H9 (cell line): ENCODE data around the gene TRIM17. TPM values are rescaled to one million over a fixed set of nuclear protein-coding genes. Genes with fewer than 3 reads are reported as not detected.

Source experiments
- DNase-seq: peaks from one replicate; pipeline ENCODE4 v3.0.0-alpha.2; 2017
- H2AFZ ChIP-seq: one replicate; pipeline ENCODE4 v1.6.1; 2013; ENCODE audit warnings: mild to moderate bottlenecking, low read length, control low read depth, moderate library complexity
- H2AK5ac ChIP-seq: 2 replicates; pipeline ENCODE4 v1.6.1; 2013; ENCODE audit warnings: low read length, control low read depth, mixed read lengths; ENCODE audit not compliant: insufficient read length
- H2BK120ac ChIP-seq: one replicate; pipeline ENCODE4 v1.6.1; 2013; ENCODE audit warnings: low read depth, mild to moderate bottlenecking, low read length, control low read depth, inconsistent platforms; ENCODE audit not compliant: poor library complexity, severe bottlenecking
- H2BK12ac ChIP-seq: 2 replicates; pipeline ENCODE4 v1.6.1; 2013; ENCODE audit warnings: low read length, control low read depth, mixed read lengths, low read depth; ENCODE audit not compliant: insufficient read length
- H2BK15ac ChIP-seq: 2 replicates; pipeline ENCODE4 v1.6.1; 2013; ENCODE audit warnings: low read depth, low read length, control low read depth
- H2BK20ac ChIP-seq: one replicate; pipeline ENCODE4 v1.6.1; 2013; ENCODE audit warnings: low read depth, mild to moderate bottlenecking, low read length, control low read depth, inconsistent platforms; ENCODE audit not compliant: poor library complexity, severe bottlenecking
- H2BK5ac ChIP-seq: 2 replicates; pipeline ENCODE4 v1.6.1; 2013; ENCODE audit warnings: low read length, control low read depth, mixed read lengths; ENCODE audit not compliant: insufficient read length
- H3K14ac ChIP-seq: 2 replicates; pipeline ENCODE4 v1.6.1; 2013; ENCODE audit warnings: low read length, control low read depth; ENCODE audit not compliant: insufficient read depth
- H3K18ac ChIP-seq: 2 replicates; pipeline ENCODE4 v1.6.1; 2013; ENCODE audit warnings: low read depth, mild to moderate bottlenecking, mixed read lengths, low read length, control low read depth; ENCODE audit not compliant: insufficient read length
- H3K23ac ChIP-seq: 2 replicates; pipeline ENCODE4 v1.6.1; 2013; ENCODE audit warnings: low read length, control low read depth, mixed read lengths, low read depth; ENCODE audit not compliant: insufficient read length
- H3K23me2 ChIP-seq: 2 replicates; pipeline ENCODE4 v1.6.1; 2013; ENCODE audit warnings: low read depth, mild to moderate bottlenecking, mixed read lengths, low read length, control low read depth; ENCODE audit not compliant: insufficient read length, poor library complexity, severe bottlenecking
- H3K27ac ChIP-seq: 2 replicates; pipeline ENCODE4 v1.5.1; 2013; ENCODE audit warnings: low read length, control low read depth, mixed read lengths, low read depth; ENCODE audit not compliant: insufficient read length
- H3K27me3 ChIP-seq: 2 replicates; pipeline ENCODE4 v1.6.1; 2013; ENCODE audit warnings: low read length, control low read depth, inconsistent platforms; ENCODE audit not compliant: insufficient read depth
- H3K4ac ChIP-seq: 2 replicates; pipeline ENCODE4 v1.6.1; 2013; ENCODE audit warnings: low read depth, mild to moderate bottlenecking, control low read depth, inconsistent platforms, low read length, moderate library complexity
- H3K4me1 ChIP-seq: 2 replicates; pipeline ENCODE4 v1.6.1; 2013; ENCODE audit warnings: low read length, control low read depth, inconsistent platforms; ENCODE audit not compliant: insufficient read depth
- H3K4me2 ChIP-seq: 2 replicates; pipeline ENCODE4 v1.6.1; 2013; ENCODE audit warnings: low read length, control low read depth, mixed read lengths; ENCODE audit not compliant: insufficient read length, insufficient read depth
- H3K56ac ChIP-seq: 2 replicates; pipeline ENCODE4 v1.6.1; 2013; ENCODE audit warnings: low read depth, mild to moderate bottlenecking, mixed read lengths, low read length, control low read depth; ENCODE audit not compliant: insufficient read length
- H3K79me1 ChIP-seq: 2 replicates; pipeline ENCODE4 v1.6.1; 2013; ENCODE audit warnings: low read depth, mild to moderate bottlenecking, moderate library complexity, low read length, control low read depth, inconsistent platforms; ENCODE audit not compliant: insufficient read depth, poor library complexity, severe bottlenecking
- H3K79me2 ChIP-seq: 2 replicates; pipeline ENCODE4 v1.6.1; 2013; ENCODE audit warnings: low read length, control low read depth, inconsistent platforms; ENCODE audit not compliant: insufficient read depth
- H3K9ac ChIP-seq: 2 replicates; pipeline ENCODE4 v1.6.1; 2013; ENCODE audit warnings: low read length, control low read depth, mixed read lengths; ENCODE audit not compliant: insufficient read length; ENCODE audit errors: extremely low read depth
- H3K9me3 ChIP-seq: one replicate; pipeline ENCODE4 v1.6.1; 2013; ENCODE audit warnings: low read depth, low read length, inconsistent platforms; ENCODE audit not compliant: control insufficient read depth
- H3T11ph ChIP-seq: one replicate; pipeline ENCODE4 v1.6.1; 2013; ENCODE audit warnings: mild to moderate bottlenecking, low read length, control low read depth, inconsistent platforms
- H4K20me1 ChIP-seq: one replicate; pipeline ENCODE4 v1.6.1; 2013; ENCODE audit not compliant: control insufficient read depth, insufficient read length, insufficient read depth
- H4K5ac ChIP-seq: 2 replicates; pipeline ENCODE4 v1.6.1; 2013; ENCODE audit warnings: low read depth, mild to moderate bottlenecking, mixed read lengths, low read length, control low read depth; ENCODE audit not compliant: insufficient read length
- H4K8ac ChIP-seq: replicated peaks from 2 replicates; pipeline ENCODE4 v1.6.1; 2013; ENCODE audit warnings: low read length, control low read depth, mixed read lengths, low read depth; ENCODE audit not compliant: insufficient read length
- H4K91ac ChIP-seq: 2 replicates; pipeline ENCODE4 v1.6.1; 2013; ENCODE audit warnings: low read depth, mild to moderate bottlenecking, moderate library complexity, mixed read lengths, low read length, control low read depth; ENCODE audit not compliant: insufficient read length
- H3K27ac Mint-ChIP-seq, 3 experiments: 2 replicates in 2 of 3; 3 replicates in 1 of 3; pipeline ENCODE4 v1.8.0; 2020 to 2021; ENCODE audit warnings: mixed read lengths in 3 of 3, mild to moderate bottlenecking in 1 of 3, moderate library complexity in 1 of 3
- H3K27me3 Mint-ChIP-seq: 2 replicates; pipeline ENCODE4 v1.8.0; 2021; ENCODE audit warnings: low read depth, mild to moderate bottlenecking, moderate library complexity, mixed read lengths
- H3K36me3 Mint-ChIP-seq, 3 experiments: 2 replicates in 2 of 3; 3 replicates in 1 of 3; pipeline ENCODE4 v1.8.0; 2020 to 2021; ENCODE audit warnings: low read depth in 3 of 3, mixed read lengths in 3 of 3; ENCODE audit not compliant: insufficient read depth in 1 of 3
- H3K4me1 Mint-ChIP-seq, 2 experiments: 2 replicates each; pipeline ENCODE4 v1.8.0; 2020; ENCODE audit warnings: mixed read lengths in 2 of 2
- H3K4me3 Mint-ChIP-seq, 2 experiments: 2 replicates in 1 of 2; 3 replicates in 1 of 2; pipeline ENCODE4 v1.8.0; 2020 to 2021; ENCODE audit warnings: mild to moderate bottlenecking in 2 of 2, mixed read lengths in 2 of 2, moderate library complexity in 1 of 2
- H3K9me3 Mint-ChIP-seq, 2 experiments: 2 replicates in 1 of 2; 3 replicates in 1 of 2; pipeline ENCODE4 v1.8.0; 2020; ENCODE audit warnings: mild to moderate bottlenecking in 2 of 2, mixed read lengths in 2 of 2, moderate library complexity in 1 of 2
- CTCF ChIP-seq: fragments of 200-600 bp; sonication (generic); conservative IDR thresholded peaks from 3 replicates; pipeline ENCODE4 v1.8.0; 2021; ENCODE audit warnings: antibody characterized with exemption, mild to moderate bottlenecking
- total RNA-seq: library from RNA; stranded (reverse); gene quantifications from 2 replicates; pipeline ENCODE4 v1.2.1, GENCODE V29; 2021

The TRIM17 gene
- total RNA-seq, 1 experiment from 2014 or later, result 2.8 TPM

- no peak overlapping the region for H4K91ac ChIP-seq
- peaks cover 44% of the 10 kb centered on the region for H3K27me3 Mint-ChIP-seq
- H3K27me3 ChIP-seq, result no peaks in the 10 kb centered on the region
- no peak overlapping the region for H3T11ph ChIP-seq
- H4K20me1 ChIP-seq, result no peaks in the 10 kb centered on the region
- no peak overlapping the region for H2BK5ac ChIP-seq
- H4K8ac ChIP-seq, result no peak overlapping the region
- no peaks in the 10 kb centered on the region for H3K79me1 ChIP-seq
- no peaks in the 10 kb centered on the region for H3K4me1 ChIP-seq
- no peaks in the 10 kb centered on the region for H3K23me2 ChIP-seq
- H3K9me3 Mint-ChIP-seq, result no peaks in the 10 kb centered on the region
- H2AK5ac ChIP-seq, result no peak overlapping the region
- H3K4me1 Mint-ChIP-seq, result no peaks in the 10 kb centered on the region
- TF ChIP-seq CTCF, result no peak
- H3K36me3 Mint-ChIP-seq, result peaks cover 0 to 3% (median 3%) of the 10 kb centered on the region in 3 experiments; a peak in 4 of 7 replicates
- H3K23ac ChIP-seq, result no peak overlapping the region
- H4K5ac ChIP-seq, result no peak overlapping the region
- no peak overlapping the region for H3K56ac ChIP-seq
- no peak for DNase-seq
- no peaks in the 10 kb centered on the region for H3K79me2 ChIP-seq
- no peak overlapping the region for H2BK120ac ChIP-seq
- H3K27ac Mint-ChIP-seq, result no peak overlapping the region
- no peaks in the 10 kb centered on the region for H3K9me3 ChIP-seq
- H2BK12ac ChIP-seq, result no peak overlapping the region
- H2BK20ac ChIP-seq, result no peak overlapping the region
- no peak overlapping the region for H3K9ac ChIP-seq
- no peak overlapping the region for H3K18ac ChIP-seq
- no peak overlapping the region for H3K14ac ChIP-seq
- no peak overlapping the region for H2AFZ ChIP-seq
- no peak overlapping the region for H3K4me2 ChIP-seq
- peak overlapping the region in 1 of 2 experiments; percentile 2; a peak in 1 of 5 replicates for H3K4me3 Mint-ChIP-seq
- H3K4ac ChIP-seq, result no peak overlapping the region
- no peak overlapping the region for H2BK15ac ChIP-seq
- no peak overlapping the region for H3K27ac ChIP-seq
Measured at GRCh38 chr1:228387321-228387720, 29.3 kb downstream of the TRIM17 start.
